ENCODE results near the gene KCTD16. TPM values are rescaled to one million over a fixed set of nuclear protein-coding genes. Genes with fewer than 3 reads are reported as not detected.

KCTD16 gene
- total and polyA plus RNA-seq, 2 donors (not counting 1 experiment from before 2014, with no cell fraction given): not detected

GRCh38 chr5:144478565-144478964, 307.9 kb downstream of the KCTD16 start:
- H3K27me3 ChIP-seq (replicated peaks in 1 of 4; ENCODE audit: control extremely low read depth in 1 of 4, control insufficient read depth in 3 of 4, insufficient read depth in 4 of 4, low read length in 3 of 4): no peaks in the 10 kb centered on the region
- no peaks in the 10 kb centered on the region for H3K9me3 ChIP-seq (ENCODE audit: control extremely low read depth in 1 of 3, control insufficient read depth in 2 of 3, insufficient read depth in 1 of 3, low read length in 2 of 3)
- Mint-ChIP-seq H3K27ac (no peak overlapping the region), H3K4me3 (no peak overlapping the region), H3K27me3 (no peaks in the 10 kb centered on the region), H3K4me1 (no peaks in the 10 kb centered on the region), H3K9me3 (ENCODE audit: insufficient read depth) (no peaks in the 10 kb centered on the region)
- H4K20me1 ChIP-seq (ENCODE audit: control insufficient read depth, insufficient read depth, low read length, poor library complexity, severe bottlenecking): no peaks in the 10 kb centered on the region
- ATAC-seq (ENCODE audit: low read depth) (no peak), DNase-seq (no peak)
- no peak overlapping the region for H3K27ac ChIP-seq (ENCODE audit: low read length in 2 of 2)
- H3K4me1 ChIP-seq (ENCODE audit: control insufficient read depth in 2 of 2, insufficient read depth in 2 of 2, low read length in 2 of 2): no peaks in the 10 kb centered on the region
- no peak overlapping the region for H2AFZ ChIP-seq (ENCODE audit: insufficient read depth, low read depth, low read length, poor library complexity, severe bottlenecking)
- intact Hi-C loops (cut with micrococcal nuclease): no loop called here
- TF ChIP-seq EZH2 (IDR thresholded peaks at IDR 0.05; ENCODE audit: borderline replicate concordance, insufficient read depth, low read depth, low read length, poor library complexity, severe bottlenecking): no peak
- no peak for TF ChIP-seq CTCF (IDR thresholded peaks at IDR 0.05)
- ChIA-PET POLR2A (no interaction called here), CTCF (no interaction called here)
- H3K79me2 ChIP-seq (ENCODE audit: control insufficient read depth, insufficient read depth, low read length): no peaks in the 10 kb centered on the region
- H3K36me3 ChIP-seq (replicated peaks in 1 of 2; ENCODE audit: control extremely low read depth in 1 of 2, control insufficient read depth in 1 of 2, extremely low read depth in 1 of 2, insufficient read depth in 2 of 2, low read length in 1 of 2): no peaks in the 10 kb centered on the region
- no peak overlapping the region for H3K9ac ChIP-seq (ENCODE audit: low read length)
- H3K4me2 ChIP-seq (replicated peaks; ENCODE audit: low read depth, low read length, poor library complexity, severe bottlenecking): no peak overlapping the region
- no peak overlapping the region for H3K4me3 ChIP-seq (ENCODE audit: control extremely low read depth in 1 of 5, extremely low read depth in 1 of 5, insufficient read depth in 1 of 5, low read depth in 2 of 5, low read length in 4 of 5)

GRCh38 chr5:144481861-144482260, 311.2 kb downstream of the KCTD16 start:
- Histone ChIP-seq H3K9ac (ENCODE audit: low read length) (no peak overlapping the region), H3K79me2 (ENCODE audit: control insufficient read depth, insufficient read depth, low read length) (no peaks in the 10 kb centered on the region), H3K4me1 (ENCODE audit: control insufficient read depth in 2 of 2, insufficient read depth in 2 of 2, low read length in 2 of 2) (no peaks in the 10 kb centered on the region), H3K9me3 (ENCODE audit: control extremely low read depth in 1 of 3, control insufficient read depth in 2 of 3, insufficient read depth in 1 of 3, low read length in 2 of 3) (no peaks in the 10 kb centered on the region), H4K20me1 (ENCODE audit: control insufficient read depth, insufficient read depth, low read length, poor library complexity, severe bottlenecking) (no peaks in the 10 kb centered on the region), H3K4me2 (replicated peaks; ENCODE audit: low read depth, low read length, poor library complexity, severe bottlenecking) (no peak overlapping the region), H3K27me3 (replicated peaks in 1 of 4; ENCODE audit: control extremely low read depth in 1 of 4, control insufficient read depth in 3 of 4, insufficient read depth in 4 of 4, low read length in 3 of 4) (no peaks in the 10 kb centered on the region), H3K4me3 (ENCODE audit: control extremely low read depth in 1 of 5, extremely low read depth in 1 of 5, insufficient read depth in 1 of 5, low read depth in 2 of 5, low read length in 4 of 5) (no peak overlapping the region), H3K27ac (ENCODE audit: low read length in 2 of 2) (no peak overlapping the region), H3K36me3 (replicated peaks in 1 of 2; ENCODE audit: control extremely low read depth in 1 of 2, control insufficient read depth in 1 of 2, extremely low read depth in 1 of 2, insufficient read depth in 2 of 2, low read length in 1 of 2) (no peaks in the 10 kb centered on the region), H2AFZ (ENCODE audit: insufficient read depth, low read depth, low read length, poor library complexity, severe bottlenecking) (no peak overlapping the region)
- no peak overlapping the region for H3K4me3 Mint-ChIP-seq
- DNase-seq (no peak), ATAC-seq (ENCODE audit: low read depth) (no peak)
- no peaks in the 10 kb centered on the region for H3K9me3 Mint-ChIP-seq (ENCODE audit: insufficient read depth)
- no peak overlapping the region for H3K27ac Mint-ChIP-seq
- CTCF ChIA-PET: no interaction called here
- no peaks in the 10 kb centered on the region for H3K4me1 Mint-ChIP-seq
- intact Hi-C loops (cut with micrococcal nuclease): no loop called here
- TF ChIP-seq CTCF (IDR thresholded peaks at IDR 0.05): no peak
- TF ChIP-seq EZH2 (IDR thresholded peaks at IDR 0.05; ENCODE audit: borderline replicate concordance, insufficient read depth, low read depth, low read length, poor library complexity, severe bottlenecking): no peak
- no peaks in the 10 kb centered on the region for H3K27me3 Mint-ChIP-seq
- POLR2A ChIA-PET: no interaction called here
